ENCODE data around the gene EPHB6.

EPHB6 gene

GRCh38 chr7:142809671-142810070, 45.2 kb upstream of the EPHB6 start (continued):
- no peak for TF ChIP-seq ZNF518A (tag by site-specific recombination; conservative IDR thresholded peaks at IDR 0.05; ENCODE audit: low read depth)
- TF ChIP-seq MYNN (tag by site-specific recombination; IDR thresholded peaks at IDR 0.05; ENCODE audit: borderline replicate concordance) = no peak
- no peak for TF ChIP-seq ZNF645 (tag by site-specific recombination; IDR thresholded peaks at IDR 0.05)

GRCh38 chr7:142811154-142811737, 43.6 kb upstream of the EPHB6 start:
- TF ChIP-seq ZNF654 (tag by site-specific recombination; IDR thresholded peaks at IDR 0.05; ENCODE audit: low read depth) (peak; percentile 48), ZNF585B (tag by site-specific recombination; IDR thresholded peaks at IDR 0.05) (no peak), ZNF660 (tag by site-specific recombination; IDR thresholded peaks at IDR 0.05) (0 out of 2 replicates have a peak, but pooled peaks have one; percentile 38)
- POLR2A ChIA-PET = no interaction called here
- no peak overlapping the region for H3K27ac ChIP-seq (ENCODE audit: extremely low read depth, low read depth, low read length)
- H3K4me1 ChIP-seq (ENCODE audit: control insufficient read depth, insufficient read depth, low read length) = no peaks in the 10 kb centered on the region
- no peaks in the 10 kb centered on the region for H3K9me3 ChIP-seq (ENCODE audit: control insufficient read depth, insufficient read depth, low read depth, low read length)
- CTCF ChIA-PET = interaction anchor here (0.5 to 5.0 kb wide), 44 partner anchors 7 to 1455 kb away, joined by 3 to 46 read pairs (median 4); no protein-coding TSS in a partner anchor
- H3K4me3 ChIP-seq (ENCODE audit: low read depth, low read length) = no peak overlapping the region
- no peaks in the 10 kb centered on the region for H3K36me3 ChIP-seq (ENCODE audit: control insufficient read depth in 2 of 2, insufficient read depth in 1 of 2, low read length in 2 of 2)

GRCh38 chr7:142812437-142813215, 42.2 kb upstream of the EPHB6 start:
- Histone ChIP-seq H3K27ac (ENCODE audit: extremely low read depth, low read depth, low read length) (no peak overlapping the region), H3K4me1 (ENCODE audit: control insufficient read depth, insufficient read depth, low read length) (no peaks in the 10 kb centered on the region), H3K4me3 (ENCODE audit: low read depth, low read length) (no peak overlapping the region), H3K36me3 (ENCODE audit: control insufficient read depth in 2 of 2, insufficient read depth in 1 of 2, low read length in 2 of 2) (no peaks in the 10 kb centered on the region), H3K9me3 (ENCODE audit: control insufficient read depth, insufficient read depth, low read depth, low read length) (no peaks in the 10 kb centered on the region)
- POLR2A ChIA-PET = no interaction called here
- CTCF ChIA-PET = interaction anchor here (0.6 to 5.0 kb wide), 15 partner anchors 9 to 321 kb away, joined by 3 to 46 read pairs (median 4); no protein-coding TSS in a partner anchor
- TF ChIP-seq ZNF354C (tag by site-specific recombination; IDR thresholded peaks at IDR 0.05; ENCODE audit: borderline replicate concordance, low read depth) (no peak), KLF1 (tag by site-specific recombination; IDR thresholded peaks at IDR 0.05) (0 out of 2 replicates have a peak, but pooled peaks have one; percentile 34)

GRCh38 chr7:142813226-142813625, 41.6 kb upstream of the EPHB6 start:
- Histone ChIP-seq H3K4me3 (ENCODE audit: low read depth, low read length) (no peak overlapping the region), H3K27ac (ENCODE audit: extremely low read depth, low read depth, low read length) (no peak overlapping the region), H3K36me3 (ENCODE audit: control insufficient read depth in 2 of 2, insufficient read depth in 1 of 2, low read length in 2 of 2) (no peaks in the 10 kb centered on the region), H3K4me1 (ENCODE audit: control insufficient read depth, insufficient read depth, low read length) (no peaks in the 10 kb centered on the region), H3K9me3 (ENCODE audit: control insufficient read depth, insufficient read depth, low read depth, low read length) (no peaks in the 10 kb centered on the region)
- POLR2A ChIA-PET = no interaction called here
- CTCF ChIA-PET = interaction anchor here (0.6 to 5.0 kb wide), 11 partner anchors 8 to 368 kb away, joined by 3 to 43 read pairs (median 3); no protein-coding TSS in a partner anchor
- TF ChIP-seq ZNF221 (tag by site-specific recombination; IDR thresholded peaks at IDR 0.05; ENCODE audit: borderline replicate concordance) (no peak), YY2 (tag by site-specific recombination; IDR thresholded peaks at IDR 0.05) (no peak), FEZF1 (tag by site-specific recombination; IDR thresholded peaks at IDR 0.05) (no peak), ZNF701 (tag by site-specific recombination; IDR thresholded peaks at IDR 0.05) (no peak), ZBTB48 (tag by site-specific recombination; IDR thresholded peaks at IDR 0.05) (no peak), ZNF175 (tag by site-specific recombination; IDR thresholded peaks at IDR 0.05) (no peak), ZNF623 (tag by site-specific recombination; IDR thresholded peaks at IDR 0.05) (no peak), ZNF596 (tag by site-specific recombination; IDR thresholded peaks at IDR 0.05) (no peak), PRDM4 (tag by site-specific recombination; IDR thresholded peaks at IDR 0.05) (no peak), ZNF560 (tag by site-specific recombination; IDR thresholded peaks at IDR 0.05; ENCODE audit: borderline replicate concordance) (no peak), ZBTB21 (tag by site-specific recombination; IDR thresholded peaks at IDR 0.05) (no peak), SP7 (tag by site-specific recombination; IDR thresholded peaks at IDR 0.05) (no peak)
